A549 treated with AZD2906 at 1 μM for 4 hours (cell line): ENCODE results near the gene PDZK1. TPM values are rescaled to one million over a fixed set of nuclear protein-coding genes. Genes with fewer than 3 reads are reported as not detected.

ENCODE experiments used
- total RNA-seq: library from RNA; stranded (reverse); fragments of 200-300 nt; extraction: Qiagen RNA extraction; gene quantifications from 5 replicates; pipeline ENCODE4 v1.2.3, GENCODE V29; 2022

Gene PDZK1
- 0.56 to 1.2 TPM (median 0.83 TPM) in 5 replicates for total RNA-seq

DNA sequence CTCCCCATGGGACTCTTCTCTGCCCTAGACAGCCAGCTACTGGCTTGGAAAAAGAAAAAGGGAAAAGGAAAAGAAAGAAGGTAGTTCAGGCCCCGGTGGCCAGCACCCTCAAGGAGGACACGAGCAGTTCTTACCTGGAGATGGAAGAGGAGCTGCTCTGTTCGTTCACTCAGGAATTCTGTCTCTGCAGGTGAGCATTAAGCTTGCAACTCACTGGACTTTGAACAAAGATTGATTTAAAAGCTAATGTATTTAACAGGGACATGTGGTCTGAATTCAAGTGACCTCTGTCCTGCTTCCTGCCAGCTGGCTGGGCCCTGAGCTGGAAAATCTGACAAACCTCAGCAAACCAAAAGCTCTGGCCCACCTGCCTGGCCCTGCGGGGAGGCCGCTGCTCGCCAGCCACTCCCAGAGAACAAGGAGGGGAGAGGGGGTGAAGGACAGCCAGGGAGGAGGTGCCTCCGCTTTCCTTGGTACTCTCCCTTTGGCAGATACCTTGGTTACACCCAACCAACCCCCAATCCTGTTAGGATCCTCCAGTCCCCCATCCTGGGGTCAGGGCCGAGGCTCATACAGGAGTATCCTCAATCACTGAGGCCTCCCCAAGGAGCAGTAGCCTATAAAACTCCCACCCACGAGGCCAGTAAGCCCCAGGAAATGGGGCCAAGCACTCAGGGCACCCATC lies at the start of gene PDZK1:
TSS of gene PDZK1 (minus strand) at position 186 of the 685 bp plus-strand sequence. CDS start 19,347 bp downstream, outside the sequence.

DNA sequence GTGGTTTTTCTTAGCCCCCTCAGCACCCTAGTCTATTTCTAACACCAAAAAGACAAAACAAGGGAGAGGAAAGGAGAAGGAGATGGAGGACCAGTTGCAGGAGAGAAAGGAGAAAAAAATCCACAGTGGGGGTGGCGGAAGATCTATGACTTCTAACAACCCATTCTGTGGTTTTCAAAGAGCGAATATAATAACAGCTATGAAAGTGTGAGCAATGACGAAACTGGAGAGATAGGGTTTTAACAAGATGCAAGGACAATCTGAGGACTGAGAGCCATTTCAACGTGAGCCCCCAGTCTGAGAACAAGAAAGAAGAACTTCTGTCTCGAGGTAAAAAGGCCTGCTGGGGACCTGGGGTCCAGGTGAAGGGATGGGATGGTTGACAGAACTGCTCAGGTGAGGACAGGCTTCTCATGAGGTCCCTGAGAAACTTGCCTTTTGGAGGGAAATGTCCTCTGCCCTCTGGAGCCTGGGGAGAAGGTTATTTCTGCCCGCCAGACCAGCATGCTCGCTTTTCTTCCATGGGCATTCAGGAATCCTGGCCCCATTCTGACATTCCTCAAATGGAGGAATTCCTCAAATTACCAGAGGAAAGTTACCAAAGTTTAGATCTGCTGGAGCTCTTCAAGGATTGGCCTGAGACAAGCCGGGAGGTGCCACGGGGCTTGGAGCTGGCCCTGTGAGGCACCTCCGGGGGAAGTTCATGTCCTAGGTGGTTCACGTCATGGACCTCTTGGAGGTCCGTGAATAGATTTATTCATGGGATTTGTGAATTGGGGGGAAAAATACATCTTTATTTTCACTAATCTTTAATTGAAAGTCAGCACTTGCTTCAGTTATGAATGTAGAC lies 12.3 kb upstream of the PDZK1 start, which contains the start of gene CD160:
TSS of gene CD160 (plus strand) at position 270 of the 850 bp plus-strand sequence. CDS start 8,829 bp downstream, outside the sequence.

Other genes with a start within 250 kb of the PDZK1 start
- gene GPR89A, start 99.4 kb downstream of the PDZK1 start, total RNA-seq: 14.4 to 17.3 TPM (median 15.2 TPM) in 5 replicates
- gene CD160, start 12.1 kb upstream of the PDZK1 start, total RNA-seq: 0.05 to 1.7 TPM in 2 of 5 replicates, not detected in the others
- 11.6 to 15.3 TPM (median 14.1 TPM) in 5 replicates for gene RNF115, start 116.7 kb upstream of the PDZK1 start, total RNA-seq
- 36.1 to 44.9 TPM (median 37.8 TPM) in 5 replicates for gene POLR3C, start 116.8 kb upstream of the PDZK1 start, total RNA-seq
- gene NUDT17, start 138.3 kb upstream of the PDZK1 start, total RNA-seq: 6.6 to 8.5 TPM (median 7.2 TPM) in 5 replicates
- 37.4 to 45.5 TPM (median 42.8 TPM) in 5 replicates for gene PIAS3, start 151.7 kb upstream of the PDZK1 start, total RNA-seq
- gene ANKRD35, start 178.5 kb upstream of the PDZK1 start, total RNA-seq: 0.03 to 0.06 TPM (median 0.03 TPM) in 4 of 5 replicates, not detected in the other
- 1.3 to 2.1 TPM (median 1.5 TPM) in 5 replicates for gene ITGA10, start 202.7 kb upstream of the PDZK1 start, total RNA-seq
- gene PEX11B, start 211.3 kb upstream of the PDZK1 start, total RNA-seq: 34.4 to 41.1 TPM (median 38.2 TPM) in 5 replicates
- 212 to 255 TPM (median 223 TPM) in 5 replicates for gene RBM8A, start 220.1 kb upstream of the PDZK1 start, total RNA-seq